ENCODE results near the gene SMAD5.

The SMAD5 gene

DNA sequence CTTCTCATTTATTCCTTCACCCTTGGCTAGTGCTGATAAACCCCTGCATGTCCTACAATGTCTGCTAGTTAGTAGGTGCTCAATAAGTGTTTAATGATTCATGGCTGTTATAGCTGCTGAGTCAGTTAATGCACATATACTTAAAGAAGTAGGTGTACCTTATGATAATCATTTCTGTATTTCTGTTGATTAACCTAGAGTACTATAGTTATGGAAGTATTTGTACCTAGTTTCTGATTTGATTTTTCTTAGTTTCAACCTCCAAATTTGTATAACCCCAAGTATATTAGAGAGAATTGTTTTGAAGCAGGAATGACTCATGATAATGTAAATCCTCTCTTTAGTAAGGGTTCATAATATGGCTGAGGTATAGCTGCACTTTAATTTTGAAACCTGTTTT is 8.9 kb downstream of the SMAD5 start:
- no peak for DNase-seq (ENCODE audit: low read depth)
- H3K4me3 ChIP-seq (ENCODE audit: low read length) = no peak overlapping the region
- TF ChIP-seq, protein P1, sequence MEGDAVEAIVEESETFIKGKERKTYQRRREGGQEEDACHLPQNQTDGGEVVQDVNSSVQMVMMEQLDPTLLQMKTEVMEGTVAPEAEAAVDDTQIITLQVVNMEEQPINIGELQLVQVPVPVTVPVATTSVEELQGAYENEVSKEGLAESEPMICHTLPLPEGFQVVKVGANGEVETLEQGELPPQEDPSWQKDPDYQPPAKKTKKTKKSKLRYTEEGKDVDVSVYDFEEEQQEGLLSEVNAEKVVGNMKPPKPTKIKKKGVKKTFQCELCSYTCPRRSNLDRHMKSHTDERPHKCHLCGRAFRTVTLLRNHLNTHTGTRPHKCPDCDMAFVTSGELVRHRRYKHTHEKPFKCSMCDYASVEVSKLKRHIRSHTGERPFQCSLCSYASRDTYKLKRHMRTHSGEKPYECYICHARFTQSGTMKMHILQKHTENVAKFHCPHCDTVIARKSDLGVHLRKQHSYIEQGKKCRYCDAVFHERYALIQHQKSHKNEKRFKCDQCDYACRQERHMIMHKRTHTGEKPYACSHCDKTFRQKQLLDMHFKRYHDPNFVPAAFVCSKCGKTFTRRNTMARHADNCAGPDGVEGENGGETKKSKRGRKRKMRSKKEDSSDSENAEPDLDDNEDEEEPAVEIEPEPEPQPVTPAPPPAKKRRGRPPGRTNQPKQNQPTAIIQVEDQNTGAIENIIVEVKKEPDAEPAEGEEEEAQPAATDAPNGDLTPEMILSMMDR (conservative IDR thresholded peaks at IDR 0.05; ENCODE audit: low read length) = no peak

DNA sequence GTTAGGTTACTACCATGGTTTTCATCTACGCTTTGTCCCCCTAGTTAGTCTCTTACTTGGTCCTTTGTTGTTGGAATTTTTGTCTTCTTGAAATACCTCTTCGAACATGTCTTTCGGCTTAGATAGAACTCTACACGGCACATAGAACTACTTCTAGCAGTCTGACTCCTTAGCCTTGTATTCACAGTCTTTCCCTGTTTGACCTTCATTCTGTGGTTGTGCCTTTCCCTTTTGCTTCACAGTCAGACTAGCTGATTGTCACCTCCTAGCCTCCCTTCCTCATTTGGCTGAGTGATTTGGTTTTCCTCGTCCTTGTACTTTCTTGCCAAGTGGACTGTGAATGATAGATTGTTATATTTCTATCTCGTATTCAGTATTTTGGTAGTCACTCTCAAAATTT is 10.7 kb downstream of the SMAD5 start:
- H3K4me3 ChIP-seq (ENCODE audit: low read length) = no peak overlapping the region
- TF ChIP-seq, protein P1 (conservative IDR thresholded peaks at IDR 0.05; ENCODE audit: low read length) = no peak
- no peak for DNase-seq (ENCODE audit: low read depth)

DNA sequence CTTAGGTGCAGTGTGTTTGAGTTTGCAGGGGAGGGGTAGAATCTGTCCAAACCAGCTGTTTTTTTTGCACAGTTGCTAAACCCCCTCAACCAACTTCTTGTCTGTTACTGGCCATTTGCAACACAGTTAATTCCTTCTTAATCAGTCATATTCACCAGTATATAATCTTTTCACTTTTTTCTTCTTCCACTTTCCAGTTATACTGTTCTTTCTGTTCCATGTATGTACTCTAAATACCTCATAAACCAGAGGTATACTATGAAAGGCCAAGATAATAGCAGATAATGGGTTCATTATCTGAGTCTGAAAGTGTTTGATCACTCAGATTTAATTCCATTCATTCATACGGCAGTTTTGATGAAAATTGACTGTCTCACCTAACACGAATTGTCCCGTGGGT is 11.1 kb downstream of the SMAD5 start:
- TF ChIP-seq, protein P1 (conservative IDR thresholded peaks at IDR 0.05; ENCODE audit: low read length) = no peak
- peak; percentile 13 for DNase-seq (ENCODE audit: low read depth)

DNA sequence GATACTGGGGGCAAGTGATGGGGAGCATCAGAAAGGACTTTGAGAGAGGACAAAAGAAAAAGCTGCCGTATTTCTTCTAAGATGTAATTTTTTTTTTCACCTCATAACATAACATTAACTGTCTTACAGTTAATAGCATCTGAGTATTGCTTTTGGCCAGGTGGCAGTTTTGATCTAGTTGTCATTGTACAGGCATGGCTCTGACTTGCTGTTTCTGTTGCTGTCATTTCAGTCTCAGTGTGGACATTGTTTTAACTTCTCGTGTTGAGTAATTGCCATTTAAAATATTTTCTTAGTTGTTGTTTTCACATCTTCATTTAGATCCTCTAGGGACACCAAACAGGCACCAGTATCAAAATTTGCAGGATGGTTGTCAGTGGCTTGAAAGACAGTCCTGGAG is 12.4 kb downstream of the SMAD5 start:
- no peak overlapping the region for H3K4me3 ChIP-seq (ENCODE audit: low read length)
- no peak for DNase-seq (ENCODE audit: low read depth)
- TF ChIP-seq, protein P1 (conservative IDR thresholded peaks at IDR 0.05; ENCODE audit: low read length) = no peak

More for the DNA sequence above, 11.1 kb downstream of the SMAD5 start:
- H3K4me3 ChIP-seq (ENCODE audit: low read length) = no peak overlapping the region

DNA sequence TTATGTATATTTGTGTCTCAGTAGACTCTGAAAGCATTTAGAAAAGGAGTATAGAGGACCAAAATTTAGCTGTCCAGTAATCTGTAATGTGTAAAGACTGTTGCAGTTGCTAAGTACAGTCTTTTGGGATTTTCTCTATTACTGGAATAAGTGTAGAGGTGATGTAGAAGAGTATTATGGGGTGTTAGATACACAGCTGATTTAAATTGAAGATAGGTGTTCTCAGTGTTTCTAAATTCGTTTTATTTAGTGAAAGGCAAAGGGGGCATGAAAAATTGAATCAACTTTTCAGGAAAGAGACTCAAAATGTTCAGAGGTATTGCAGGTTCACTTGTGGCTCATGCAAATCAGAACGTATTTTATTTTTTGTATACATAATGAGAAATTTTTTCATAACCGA is 13.6 kb downstream of the SMAD5 start:
- DNase-seq (ENCODE audit: low read depth) = no peak
- H3K4me3 ChIP-seq (ENCODE audit: low read length) = no peak overlapping the region
- TF ChIP-seq, protein P1 (conservative IDR thresholded peaks at IDR 0.05; ENCODE audit: low read length) = no peak

- TF ChIP-seq, protein P1 (conservative IDR thresholded peaks at IDR 0.05; ENCODE audit: low read length) = no peak
- no peak for DNase-seq (ENCODE audit: low read depth)
- no peak overlapping the region for H3K4me3 ChIP-seq (ENCODE audit: low read length)
Observed at GRCh38 chr5:136147632-136148031, 15.0 kb downstream of the SMAD5 start.

GRCh38 chr5:136149891-136150290 is 17.2 kb downstream of the SMAD5 start:
- TF ChIP-seq, protein P1 (conservative IDR thresholded peaks at IDR 0.05; ENCODE audit: low read length) = no peak
- DNase-seq (ENCODE audit: low read depth) = no peak
- H3K4me3 ChIP-seq (ENCODE audit: low read length) = no peak overlapping the region

Data from AG10803 (cell line).